Stimulated activated CD4-positive, alpha-beta T cell treated with anti-CD3 and anti-CD28 coated beads, Interleukin-12 subunit alpha, Interleukin-12 subunit beta, amount 100 ng/mL, for 48 hours (primary cell): ENCODE results near the gene SBF2.

Source experiments
- DNase-seq, 3 donors: peaks; one replicate each; pipeline ENCODE4 v3.0.0-alpha.2; 2020; ENCODE audit warnings: low read depth in 2 of 3, low spot score in 1 of 3

SBF2 gene

DNA sequence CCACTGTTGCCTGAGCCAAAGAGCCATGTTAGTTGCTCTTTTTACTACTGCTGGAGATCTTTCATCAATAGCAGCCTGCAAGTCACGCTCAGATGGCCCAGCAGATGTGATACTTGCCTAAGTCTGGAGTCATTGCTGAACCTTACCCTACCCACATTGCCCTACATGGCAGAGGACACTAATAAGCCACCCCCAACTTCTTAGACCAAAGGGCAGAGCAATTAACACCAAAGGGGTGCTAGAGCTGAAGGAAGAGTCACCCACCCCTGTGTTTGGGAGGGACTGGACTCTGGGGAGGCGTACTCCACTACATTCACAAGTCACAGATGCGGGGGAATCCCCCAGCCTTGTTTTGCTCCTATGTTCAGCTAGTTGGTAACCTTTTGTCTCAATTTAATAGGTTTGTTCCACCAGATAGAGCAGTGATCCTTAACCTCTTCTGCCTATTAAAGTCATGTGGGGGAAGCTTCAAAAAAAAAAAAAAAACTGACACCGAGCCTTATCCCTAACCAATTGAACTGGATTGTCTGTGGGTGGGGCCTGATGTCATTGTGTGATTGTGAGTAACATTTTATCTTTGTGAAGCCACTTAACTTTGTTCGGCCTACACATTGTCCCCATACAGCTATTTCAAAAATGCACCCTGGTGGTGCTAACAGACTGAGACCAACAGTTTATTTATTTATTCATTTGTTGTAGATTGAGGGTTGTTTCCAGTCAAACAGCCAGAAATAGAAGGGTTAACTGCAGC is 23.9 kb upstream of the SBF2 start:
- DNase-seq, result no peak

DNA sequence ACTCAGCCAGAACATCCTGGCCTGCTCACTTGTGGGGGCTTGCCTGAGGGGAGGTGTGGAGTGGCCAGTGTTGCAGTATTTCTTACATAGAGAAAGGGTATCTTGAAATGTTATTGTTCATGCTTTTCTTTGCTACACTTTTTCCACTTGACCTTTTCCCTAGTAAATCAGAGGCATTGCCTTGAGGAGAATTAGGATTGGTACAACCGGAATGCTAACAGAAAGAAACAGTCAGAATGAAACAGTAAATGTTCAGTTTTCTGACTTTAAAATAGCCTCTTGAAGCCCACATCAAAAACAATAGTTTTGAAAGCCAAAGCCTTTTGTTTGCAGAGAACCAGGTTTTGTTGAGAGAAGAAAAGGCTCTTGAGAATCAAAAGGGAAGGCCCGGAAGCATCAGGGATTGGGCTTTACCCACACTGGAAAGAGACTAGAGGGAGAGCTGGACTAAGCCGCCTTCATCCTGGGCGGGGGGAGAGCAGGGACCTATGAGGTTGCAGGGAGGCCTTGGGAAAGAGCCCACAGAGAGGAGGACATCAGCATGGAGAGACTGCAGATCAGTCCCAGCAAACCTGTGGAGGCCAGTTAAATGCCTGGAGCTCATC is 23.2 kb upstream of the SBF2 start:
- no peak for DNase-seq

- DNase-seq, result no peak
Observed at GRCh38 chr11:10315083-10315482, 21.1 kb upstream of the SBF2 start.

DNA sequence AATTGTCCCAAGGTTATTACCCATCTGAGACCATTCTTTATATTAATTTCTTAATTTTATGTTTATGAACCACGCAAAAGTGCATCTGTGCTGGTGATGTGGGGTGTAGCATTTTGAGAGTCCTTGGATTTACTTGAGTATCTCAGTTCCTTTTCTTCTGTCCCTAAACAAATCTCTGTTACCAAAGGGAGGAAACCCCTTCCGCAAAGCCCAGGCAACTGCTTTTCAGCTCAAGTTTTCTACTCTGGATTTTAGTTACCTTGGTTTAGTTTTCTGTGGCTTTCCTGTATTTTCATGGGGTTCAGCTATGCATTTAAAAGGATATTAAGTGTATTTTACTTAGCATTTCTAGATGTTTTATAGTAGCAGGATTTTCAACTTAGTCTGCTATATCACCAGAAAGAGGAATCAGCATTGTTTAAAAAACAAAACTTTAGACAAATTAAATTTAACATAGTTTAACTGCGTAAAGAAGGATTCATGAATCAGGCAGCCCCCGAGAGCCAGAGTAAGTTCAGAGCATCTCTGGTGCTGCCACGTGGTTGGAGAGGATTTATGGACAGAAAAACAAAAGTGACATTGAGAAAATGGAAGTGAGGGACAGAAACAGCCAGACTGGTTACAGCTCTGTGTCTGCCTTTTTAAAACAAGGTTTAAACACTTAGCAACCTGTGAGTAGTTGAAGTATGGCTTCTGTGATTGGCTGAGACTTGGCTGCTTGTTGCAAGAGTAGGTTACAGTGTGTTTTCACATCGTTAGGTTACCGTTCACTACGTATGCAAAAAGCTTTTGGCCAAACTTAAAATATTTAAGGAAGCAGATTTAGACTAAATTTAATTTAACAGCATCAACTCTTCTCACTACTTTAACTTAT is 20.4 kb upstream of the SBF2 start:
- DNase-seq, result no peak

DNA sequence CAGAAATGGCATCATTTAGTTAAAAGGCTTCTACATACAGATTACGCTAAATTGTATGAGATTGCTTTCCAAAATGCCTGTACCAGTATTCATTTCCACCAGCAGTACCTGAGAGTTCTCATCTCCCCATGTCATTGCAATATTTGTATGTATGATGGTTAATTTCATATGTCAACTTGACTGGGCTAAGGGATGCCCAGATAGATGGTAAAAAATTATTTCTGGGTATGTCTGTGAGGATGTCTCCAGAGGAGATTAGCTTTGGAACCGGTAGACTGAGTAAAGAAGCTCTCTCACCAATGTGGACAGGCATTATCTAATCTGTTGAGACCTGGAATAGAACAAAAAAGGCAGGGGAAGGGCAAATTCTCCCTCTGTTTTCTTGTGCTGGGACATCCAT is 17.8 kb upstream of the SBF2 start:
- DNase-seq, result no peak

DNA sequence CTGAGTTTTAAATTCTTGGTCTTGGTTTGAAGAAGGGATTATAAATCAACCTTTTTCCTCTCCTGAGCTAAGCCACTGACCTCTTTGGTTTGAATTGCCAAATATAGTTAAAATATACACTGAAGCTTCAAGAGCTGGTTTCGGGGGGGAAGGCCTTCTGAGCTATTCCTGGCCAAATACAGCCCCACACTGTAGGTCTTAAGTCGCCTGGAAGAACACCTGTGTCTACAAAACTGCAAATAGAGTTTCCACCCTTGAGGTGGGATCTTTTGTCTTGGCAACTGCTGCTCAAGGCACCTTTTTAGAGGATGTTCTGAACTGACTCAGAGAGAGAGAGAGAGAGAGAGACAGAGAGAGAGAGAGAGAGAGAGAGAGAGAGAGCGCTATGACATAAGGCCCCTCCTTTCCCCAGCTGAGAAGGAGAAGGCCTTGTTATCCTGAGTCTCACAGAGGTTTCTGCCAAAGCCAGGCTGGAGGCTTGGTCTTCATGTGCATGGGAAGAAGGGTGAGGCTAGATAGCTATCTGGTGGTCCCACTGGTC is 16.4 kb upstream of the SBF2 start:
- DNase-seq, result no peak

DNA sequence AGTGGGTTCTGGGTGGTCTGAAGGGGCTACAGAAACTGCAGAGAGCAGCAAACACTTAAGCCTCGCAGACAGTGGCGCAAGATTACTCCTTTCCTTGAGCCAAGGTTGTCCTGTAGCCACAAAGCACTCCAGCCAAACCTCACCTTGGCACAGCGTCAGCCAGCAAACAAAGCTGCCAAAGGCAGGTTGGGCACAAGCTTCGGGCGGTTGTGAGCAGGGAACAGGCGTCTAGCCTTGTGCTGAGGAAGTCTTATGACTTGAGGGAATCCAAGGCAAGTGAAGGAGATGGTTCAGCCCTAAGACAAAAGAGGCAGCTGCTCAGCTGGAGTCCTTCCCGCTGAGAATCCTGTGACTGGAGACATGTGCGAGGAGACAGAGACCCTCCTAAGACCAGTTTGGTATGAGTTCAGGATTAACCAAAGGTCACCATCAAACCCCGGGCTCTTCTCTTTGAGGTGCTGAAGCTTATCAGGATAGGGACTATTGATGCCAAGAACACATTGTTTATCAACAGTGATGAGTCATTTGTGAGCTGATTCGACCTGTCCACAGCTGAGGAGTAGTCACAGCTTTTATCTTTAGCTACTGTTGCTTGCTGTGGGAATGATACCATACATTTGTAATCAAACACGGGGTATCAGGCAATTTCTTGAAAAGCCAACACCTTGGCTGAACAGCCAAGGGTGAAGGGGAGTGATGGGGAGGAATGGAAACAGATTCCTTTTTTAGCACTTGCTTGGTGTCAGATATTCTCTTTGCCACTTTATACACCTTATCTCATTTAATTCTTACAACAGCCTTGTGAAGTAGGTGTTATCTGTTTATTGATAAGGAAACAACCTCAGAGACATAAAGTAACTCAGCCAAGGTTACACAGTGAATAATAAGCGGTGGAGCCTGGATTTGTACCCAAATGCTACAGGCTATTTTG is 15.4 kb upstream of the SBF2 start:
- DNase-seq, result no peak

DNA sequence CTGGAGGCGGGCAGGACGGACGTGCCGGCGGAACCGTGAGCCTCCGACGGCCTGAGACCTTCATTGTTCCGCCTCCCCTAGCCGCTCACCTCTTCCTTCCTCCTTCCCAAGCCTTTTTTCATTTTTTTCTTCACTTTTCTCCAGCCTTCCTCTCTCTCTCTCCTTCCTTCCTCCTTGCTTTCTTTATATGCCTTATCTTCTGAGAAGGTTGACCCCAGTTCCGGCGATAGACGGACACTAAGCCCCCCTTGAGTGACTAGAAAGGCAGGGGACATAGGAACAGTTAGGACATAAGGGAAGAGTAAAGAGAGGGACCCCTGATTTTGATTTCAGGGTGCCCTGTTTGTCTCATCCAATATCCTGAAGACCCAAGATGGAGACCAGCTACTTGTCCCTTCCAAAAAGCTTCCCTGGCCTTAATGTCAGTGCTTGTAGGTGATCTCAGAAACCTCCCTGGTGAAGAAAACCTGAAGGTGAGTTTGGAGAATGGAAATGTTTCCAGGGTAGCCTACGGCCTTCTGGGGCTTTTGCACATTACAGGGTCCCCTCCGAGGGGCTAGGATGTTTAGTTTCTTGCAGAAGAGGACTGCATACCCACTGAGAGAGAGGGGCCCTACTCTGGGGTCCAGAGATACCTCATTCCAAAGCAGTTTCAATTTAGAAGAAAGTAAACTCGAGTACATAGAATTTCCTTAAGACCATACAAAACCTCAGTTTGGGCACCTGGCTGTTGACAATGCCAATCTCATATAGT is 14.4 kb upstream of the SBF2 start:
- DNase-seq, result no peak

- DNase-seq, result peak; percentile 76 to 80 (median 80)
Observed at GRCh38 chr11:10307400-10308200, 13.6 kb upstream of the SBF2 start.

- no peak for DNase-seq
Observed at GRCh38 chr11:10307022-10307399, 13.0 kb upstream of the SBF2 start.

DNA sequence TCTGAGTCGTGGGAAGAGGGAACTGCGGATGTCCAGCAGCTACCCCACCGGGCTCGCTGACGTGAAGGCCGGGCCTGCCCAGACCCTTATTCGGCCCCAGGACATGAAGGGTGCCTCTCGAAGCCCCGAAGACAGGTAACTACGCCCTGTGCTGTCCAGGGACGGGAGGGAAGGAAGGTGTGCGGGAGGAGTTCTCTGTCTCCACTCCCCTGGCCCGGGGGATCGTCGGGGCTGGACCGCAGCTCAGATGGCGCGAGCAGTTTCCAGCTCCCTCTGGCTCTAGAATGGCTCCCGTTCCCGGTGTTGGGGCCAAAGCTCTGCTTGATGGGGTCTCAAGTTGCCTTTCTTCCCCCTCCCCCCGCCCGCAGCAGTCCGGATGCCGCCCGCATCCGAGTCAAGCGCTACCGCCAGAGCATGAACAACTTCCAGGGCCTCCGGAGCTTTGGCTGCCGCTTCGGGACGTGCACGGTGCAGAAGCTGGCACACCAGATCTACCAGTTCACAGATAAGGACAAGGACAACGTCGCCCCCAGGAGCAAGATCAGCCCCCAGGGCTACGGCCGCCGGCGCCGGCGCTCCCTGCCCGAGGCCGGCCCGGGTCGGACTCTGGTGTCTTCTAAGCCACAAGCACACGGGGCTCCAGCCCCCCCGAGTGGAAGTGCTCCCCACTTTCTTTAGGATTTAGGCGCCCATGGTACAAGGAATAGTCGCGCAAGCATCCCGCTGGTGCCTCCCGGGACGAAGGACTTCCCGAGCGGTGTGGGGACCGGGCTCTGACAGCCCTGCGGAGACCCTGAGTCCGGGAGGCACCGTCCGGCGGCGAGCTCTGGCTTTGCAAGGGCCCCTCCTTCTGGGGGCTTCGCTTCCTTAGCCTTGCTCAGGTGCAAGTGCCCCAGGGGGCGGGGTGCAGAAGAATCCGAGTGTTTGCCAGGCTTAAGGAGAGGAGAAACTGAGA is 12.2 kb upstream of the SBF2 start:
- DNase-seq, result no peak

DNA sequence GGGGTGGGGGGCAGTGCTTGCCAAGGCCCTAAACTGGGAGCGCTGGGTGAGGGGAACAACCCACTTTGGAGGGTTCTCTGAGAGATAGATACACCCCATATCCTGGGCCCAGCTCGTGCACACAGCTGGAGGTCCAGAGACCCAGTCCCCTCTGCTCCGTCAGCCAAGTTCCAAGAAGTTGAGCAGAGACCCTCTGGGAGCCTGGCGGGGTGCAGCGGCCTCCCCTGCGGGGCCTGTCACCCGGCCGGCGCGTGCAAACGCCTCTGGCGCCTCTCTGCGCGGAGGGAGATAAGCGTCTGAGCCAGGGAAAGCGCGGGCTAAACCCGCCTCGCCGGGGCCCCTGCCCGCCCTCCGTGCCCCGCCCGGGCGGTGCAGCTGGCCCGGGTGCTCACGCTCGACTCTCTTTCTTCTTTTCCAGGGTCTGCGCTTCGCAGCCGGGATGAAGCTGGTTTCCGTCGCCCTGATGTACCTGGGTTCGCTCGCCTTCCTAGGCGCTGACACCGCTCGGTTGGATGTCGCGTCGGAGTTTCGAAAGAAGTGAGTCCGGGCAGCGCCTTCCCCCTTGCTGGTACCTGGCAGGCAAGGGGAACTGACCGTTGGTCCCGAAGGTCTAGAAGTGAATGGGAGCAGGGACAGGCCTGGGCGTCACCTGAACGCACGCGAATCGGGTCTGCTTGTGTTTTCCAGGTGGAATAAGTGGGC is 11.4 kb upstream of the SBF2 start:
- DNase-seq, result no peak

GRCh38 chr11:10304495-10305261 is 10.7 kb upstream of the SBF2 start, which contains the start of gene ADM:
Gene ADM, plus strand, starts transcription at chr11:10305073. Its CDS starts 628 bp downstream, at chr11:10305701.
- DNase-seq, result no peak

DNA sequence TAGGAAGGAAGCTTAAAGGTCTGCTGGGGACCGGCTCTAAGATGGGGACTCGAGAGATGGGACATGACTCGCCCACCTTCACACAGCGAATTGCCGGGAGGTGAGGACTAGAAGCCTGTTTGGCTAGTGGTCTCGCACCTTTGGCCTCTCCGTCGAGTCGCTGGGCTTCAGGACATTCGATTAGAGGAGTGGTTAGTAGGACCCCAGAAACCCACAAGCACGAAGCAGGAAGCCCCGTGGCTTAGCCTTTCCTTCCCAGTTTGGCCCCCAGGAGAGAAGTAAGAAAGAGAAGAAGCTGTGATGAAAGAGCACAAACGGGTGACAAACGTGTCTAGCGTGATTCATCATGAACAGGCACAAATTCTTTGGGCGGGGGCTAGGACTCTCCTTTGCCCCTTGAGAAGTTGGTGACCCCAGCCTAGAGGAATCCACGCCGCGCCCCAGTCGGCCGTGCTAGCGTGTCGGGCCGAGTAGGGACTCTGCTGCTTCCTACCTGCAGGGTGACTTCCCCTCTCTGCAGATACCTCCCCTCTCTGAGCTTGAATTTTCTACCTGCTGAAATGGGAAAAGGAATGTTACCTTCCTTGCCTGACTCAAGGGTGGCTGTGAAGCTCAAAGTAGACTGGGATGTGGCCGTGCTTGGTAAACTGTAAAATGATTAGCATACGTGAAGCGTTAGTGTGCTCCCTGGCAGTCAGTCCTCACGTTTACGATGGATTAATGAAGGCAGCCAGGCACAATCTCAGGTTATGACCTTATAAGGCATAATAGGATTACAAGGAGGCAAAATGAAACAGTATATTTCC is 9.7 kb upstream of the SBF2 start:
- DNase-seq, result no peak

- DNase-seq, result peak in 2 of 3 donors; percentile 45 to 47
Observed at GRCh38 chr11:10302744-10303557, 8.9 kb upstream of the SBF2 start.
